Ishikawa (cell line): ENCODE measurements around the gene EPHA10.

Experiments
- CEBPB ChIP-seq: IDR thresholded peaks from 2 replicates; pipeline ENCODE4 v1.6.1; 2012
- CREB1 ChIP-seq: IDR thresholded peaks from 2 replicates; pipeline ENCODE4 v1.6.1; 2012; ENCODE audit warnings: low read depth
- EGR1 ChIP-seq: IDR thresholded peaks from 2 replicates; pipeline ENCODE4 v1.6.1; 2012
- EP300 ChIP-seq: IDR thresholded peaks from 2 replicates; pipeline ENCODE4 v1.6.1; 2012; ENCODE audit warnings: borderline replicate concordance
- FOXM1 ChIP-seq: IDR thresholded peaks from 2 replicates; pipeline ENCODE4 v1.6.1; 2012; ENCODE audit warnings: low read depth, borderline replicate concordance
- MAX ChIP-seq: IDR thresholded peaks from 2 replicates; pipeline ENCODE4 v1.6.1; 2012
- NFIC ChIP-seq: IDR thresholded peaks from 2 replicates; pipeline ENCODE4 v1.6.1; 2012
- RAD21 ChIP-seq: IDR thresholded peaks from 2 replicates; pipeline ENCODE4 v1.6.1; 2012; ENCODE audit warnings: low read depth
- TAF1 ChIP-seq: IDR thresholded peaks from 2 replicates; pipeline ENCODE4 v1.6.1; 2012; ENCODE audit warnings: low read depth, mild to moderate bottlenecking
- TCF12 ChIP-seq: IDR thresholded peaks from 2 replicates; pipeline ENCODE4 v1.6.1; 2012; ENCODE audit warnings: low read depth
- TEAD4 ChIP-seq: IDR thresholded peaks from 2 replicates; pipeline ENCODE4 v1.6.1; 2012
- USF1 ChIP-seq: IDR thresholded peaks from 2 replicates; pipeline ENCODE4 v1.6.1; 2012
- YY1 ChIP-seq: IDR thresholded peaks from 2 replicates; pipeline ENCODE4 v1.6.1; 2012; ENCODE audit warnings: low read depth
- ZBTB7A ChIP-seq: IDR thresholded peaks from 2 replicates; pipeline ENCODE4 v1.6.1; 2012; ENCODE audit warnings: low read depth
- TF ChIP-seq, protein P1 (sequence below): IDR thresholded peaks from 2 replicates; pipeline ENCODE4 v1.6.1; 2012; ENCODE audit warnings: low read depth, mild to moderate bottlenecking

EPHA10 gene

DNA sequence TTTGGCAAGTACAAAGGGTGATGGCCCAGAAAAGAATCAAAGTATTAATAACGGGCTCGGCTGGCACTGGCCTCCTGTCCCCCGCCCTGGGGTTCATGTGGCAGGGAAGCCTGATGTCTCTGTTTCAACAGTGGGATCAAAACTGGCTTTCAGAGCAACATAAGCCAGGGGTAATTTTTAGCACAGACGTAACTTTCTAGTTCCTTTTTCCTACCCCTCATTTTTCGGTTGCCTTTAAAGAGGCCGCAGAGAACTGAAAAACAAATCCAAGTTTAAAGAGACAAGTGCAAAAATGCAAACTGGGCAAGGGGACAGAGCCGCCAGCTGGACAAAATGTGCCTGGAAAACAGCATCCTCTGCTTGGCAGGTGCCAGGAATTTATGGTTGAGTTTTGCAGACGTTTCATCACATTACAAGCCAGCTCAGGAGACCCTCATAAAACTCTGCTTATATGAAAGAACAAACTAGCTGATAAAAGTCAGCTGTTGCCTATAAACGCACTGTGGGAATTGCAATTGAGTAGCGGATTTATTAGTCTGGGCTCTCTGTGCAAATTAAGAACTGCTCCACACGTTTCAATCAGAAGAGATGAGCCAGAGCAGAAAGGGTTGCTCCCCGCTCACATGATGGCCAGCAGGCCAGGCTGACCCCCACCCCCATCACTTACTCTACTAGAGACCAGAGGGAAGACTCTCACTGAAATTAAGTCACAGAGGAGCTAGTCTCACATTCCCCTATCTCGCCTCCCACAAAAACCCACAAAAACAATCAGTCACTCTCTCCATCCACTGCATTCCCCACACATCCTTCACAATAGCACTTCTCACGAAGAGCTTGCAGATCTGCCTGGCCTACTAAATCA, 88.4 kb downstream of the EPHA10 start:
- TF ChIP-seq TEAD4 (no peak), FOXM1 (no peak), ZBTB7A (no peak), RAD21 (no peak), TCF12 (no peak), TAF1 (no peak), CREB1 (no peak), EGR1 (no peak), USF1 (no peak), CEBPB (no peak), NFIC (no peak), EP300 (no peak), YY1 (no peak), MAX (no peak)
- TF ChIP-seq, protein P1, sequence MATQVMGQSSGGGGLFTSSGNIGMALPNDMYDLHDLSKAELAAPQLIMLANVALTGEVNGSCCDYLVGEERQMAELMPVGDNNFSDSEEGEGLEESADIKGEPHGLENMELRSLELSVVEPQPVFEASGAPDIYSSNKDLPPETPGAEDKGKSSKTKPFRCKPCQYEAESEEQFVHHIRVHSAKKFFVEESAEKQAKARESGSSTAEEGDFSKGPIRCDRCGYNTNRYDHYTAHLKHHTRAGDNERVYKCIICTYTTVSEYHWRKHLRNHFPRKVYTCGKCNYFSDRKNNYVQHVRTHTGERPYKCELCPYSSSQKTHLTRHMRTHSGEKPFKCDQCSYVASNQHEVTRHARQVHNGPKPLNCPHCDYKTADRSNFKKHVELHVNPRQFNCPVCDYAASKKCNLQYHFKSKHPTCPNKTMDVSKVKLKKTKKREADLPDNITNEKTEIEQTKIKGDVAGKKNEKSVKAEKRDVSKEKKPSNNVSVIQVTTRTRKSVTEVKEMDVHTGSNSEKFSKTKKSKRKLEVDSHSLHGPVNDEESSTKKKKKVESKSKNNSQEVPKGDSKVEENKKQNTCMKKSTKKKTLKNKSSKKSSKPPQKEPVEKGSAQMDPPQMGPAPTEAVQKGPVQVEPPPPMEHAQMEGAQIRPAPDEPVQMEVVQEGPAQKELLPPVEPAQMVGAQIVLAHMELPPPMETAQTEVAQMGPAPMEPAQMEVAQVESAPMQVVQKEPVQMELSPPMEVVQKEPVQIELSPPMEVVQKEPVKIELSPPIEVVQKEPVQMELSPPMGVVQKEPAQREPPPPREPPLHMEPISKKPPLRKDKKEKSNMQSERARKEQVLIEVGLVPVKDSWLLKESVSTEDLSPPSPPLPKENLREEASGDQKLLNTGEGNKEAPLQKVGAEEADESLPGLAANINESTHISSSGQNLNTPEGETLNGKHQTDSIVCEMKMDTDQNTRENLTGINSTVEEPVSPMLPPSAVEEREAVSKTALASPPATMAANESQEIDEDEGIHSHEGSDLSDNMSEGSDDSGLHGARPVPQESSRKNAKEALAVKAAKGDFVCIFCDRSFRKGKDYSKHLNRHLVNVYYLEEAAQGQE: no peak

GRCh38 chr1:37673920-37674319, 91.0 kb downstream of the EPHA10 start:
- TF ChIP-seq, protein P1: no peak
- TF ChIP-seq EP300: no peak
- no peak for TF ChIP-seq RAD21
- no peak for TF ChIP-seq NFIC
- no peak for TF ChIP-seq FOXM1
- TF ChIP-seq CREB1: no peak
- no peak for TF ChIP-seq ZBTB7A
- no peak for TF ChIP-seq YY1
- no peak for TF ChIP-seq TAF1
- no peak for TF ChIP-seq TCF12
- TF ChIP-seq MAX: no peak
- no peak for TF ChIP-seq CEBPB
- TF ChIP-seq TEAD4: no peak
- no peak for TF ChIP-seq EGR1
- TF ChIP-seq USF1: no peak

DNA sequence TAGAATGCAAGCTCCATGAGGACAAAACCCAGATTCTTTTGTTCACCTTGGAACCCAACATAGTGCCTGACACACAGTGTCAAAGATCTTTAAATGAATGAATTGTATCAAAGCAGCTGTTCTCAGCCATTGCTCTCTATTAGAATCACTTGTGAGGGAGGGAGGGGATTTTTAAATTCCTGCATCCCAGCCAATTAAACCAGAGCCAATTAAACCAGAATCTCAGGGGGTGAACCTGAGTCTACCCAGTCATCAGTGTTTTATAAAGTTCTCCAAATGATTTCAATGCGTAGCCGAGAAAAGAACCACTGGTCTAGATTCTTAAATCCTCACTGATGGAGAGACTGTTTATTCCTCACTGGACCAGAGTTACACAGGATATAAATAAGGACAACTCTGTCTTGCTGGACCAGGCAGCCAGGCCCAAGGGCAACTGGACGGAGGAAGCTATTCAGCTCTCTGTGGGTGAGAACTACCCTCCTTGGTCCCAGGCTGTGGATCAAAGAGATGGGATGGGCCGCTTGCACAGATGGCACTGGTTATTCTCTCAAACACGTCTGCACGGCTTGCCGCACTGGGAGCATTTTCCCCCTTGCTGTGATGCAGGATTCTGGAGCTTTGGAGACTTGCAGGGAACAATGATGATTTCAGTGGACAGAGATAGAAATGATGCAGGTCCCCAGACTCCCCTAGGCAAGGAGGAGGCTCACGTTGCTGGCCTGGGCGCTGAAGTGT, 92.6 kb downstream of the EPHA10 start:
- TF ChIP-seq USF1: no peak
- no peak for TF ChIP-seq ZBTB7A
- TF ChIP-seq RAD21: no peak
- TF ChIP-seq YY1: no peak
- TF ChIP-seq, protein P1: no peak
- no peak for TF ChIP-seq TCF12
- no peak for TF ChIP-seq MAX
- no peak for TF ChIP-seq NFIC
- no peak for TF ChIP-seq CEBPB
- TF ChIP-seq EGR1: no peak
- TF ChIP-seq TAF1: no peak
- TF ChIP-seq TEAD4: no peak
- no peak for TF ChIP-seq FOXM1
- no peak for TF ChIP-seq CREB1
- no peak for TF ChIP-seq EP300
